ENCODE data around the gene MANSC4.

- TF ChIP-seq POLR2AphosphoS5 (IDR thresholded peaks at IDR 0.05; ENCODE audit: borderline replicate concordance, low read depth, low read length) (no peak), EZH2 (IDR thresholded peaks at IDR 0.05) (no peak), FOXP2 (optimal IDR thresholded peaks at IDR 0.05; ENCODE audit: control extremely low read depth, extremely low read length, insufficient read depth) (no peak)
Observed at GRCh38 chr12:27814411-27814810, 34.4 kb upstream of the MANSC4 start.

All from SK-N-MC (cell line).